Tibial artery (tissue), 4 donors: ENCODE data around the gene CHEK1.

Experiments
- DNase-seq, 2 donors: peaks; one replicate each; pipeline ENCODE4 v3.0.0-alpha.2; 2019
- H3K27ac ChIP-seq, 2 donors: fragments of 200-600 bp; sonication (generic) in 1 of 2; 1 replicate in 1 of 2; 2 replicates in 1 of 2; pipeline ENCODE4 v1.5.1; 2018 to 2019; ENCODE audit warnings: mild to moderate bottlenecking in 1 of 2
- H3K27me3 ChIP-seq, 2 donors: fragments of 200-600 bp; sonication (generic) in 1 of 2; one replicate each; pipeline versions ENCODE4 v1.5.1 to v1.6.0; 2016 to 2019
- H3K36me3 ChIP-seq, 3 donors: fragments of 200-600 bp; sonication (generic) in 2 of 3; one replicate each; pipeline ENCODE4 v1.5.1; 2016 to 2019; ENCODE audit warnings: mild to moderate bottlenecking in 2 of 3
- H3K4me1 ChIP-seq, 4 donors: fragments of 200-600 bp; sonication (generic) in 2 of 4; 1 replicate in 3 of 4; 2 replicates in 1 of 4; pipeline ENCODE4 v1.5.1; 2016 to 2019
- H3K4me3 ChIP-seq, 2 donors: fragments of 200-600 bp; sonication (generic) in 1 of 2; 1 replicate in 1 of 2; 2 replicates in 1 of 2; pipeline ENCODE4 v1.5.1; 2018 to 2019; ENCODE audit warnings: mild to moderate bottlenecking in 2 of 2
- H3K9me3 ChIP-seq, 3 donors: fragments of 200-600 bp; sonication (generic) in 1 of 3; one replicate each; pipeline ENCODE4 v1.5.1; 2016 to 2019
- intact Hi-C: fragments of 100-400 bp; cut with DNase I; formaldehyde crosslinking; loops from one replicate; pipeline ENCODE4 v1.15.0; 2023; ENCODE audit warnings: low total_unique reads
- TF ChIP-seq, protein P1 (sequence below), 2 experiments: fragments of 200-600 bp in 1 of 2; fragments of 450-650 bp in 1 of 2; IDR thresholded peaks; one replicate each; pipeline ENCODE4 v1.5.1; 2017 to 2019; ENCODE audit warnings: antibody characterized with exemption in 2 of 2, mild to moderate bottlenecking in 1 of 2, moderate library complexity in 1 of 2

The CHEK1 gene

DNA sequence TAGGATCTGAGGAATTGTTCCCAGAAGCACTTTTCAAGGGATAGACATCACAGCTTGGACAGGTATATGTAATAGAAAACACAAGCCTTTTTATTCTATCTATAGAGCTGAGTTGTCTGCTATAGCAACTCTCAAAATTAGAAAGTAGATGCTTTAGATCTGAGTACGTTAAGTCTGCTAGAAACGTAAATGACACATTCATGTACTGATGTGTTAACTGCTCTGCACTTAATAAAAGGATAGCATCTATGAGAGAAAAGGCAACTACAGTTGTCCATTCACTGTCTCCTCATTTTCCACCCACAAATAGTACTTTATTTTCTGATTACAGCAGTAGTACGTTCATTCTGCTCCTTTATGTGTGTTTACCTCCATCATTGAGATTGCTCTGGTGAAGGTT lies 38.3 kb upstream of the CHEK1 start:
- H3K4me3 ChIP-seq = no peak overlapping the region
- peaks cover 22 to 35% (median 24%) of the 10 kb centered on the region in 3 donors for H3K36me3 ChIP-seq
- TF ChIP-seq, protein P1, sequence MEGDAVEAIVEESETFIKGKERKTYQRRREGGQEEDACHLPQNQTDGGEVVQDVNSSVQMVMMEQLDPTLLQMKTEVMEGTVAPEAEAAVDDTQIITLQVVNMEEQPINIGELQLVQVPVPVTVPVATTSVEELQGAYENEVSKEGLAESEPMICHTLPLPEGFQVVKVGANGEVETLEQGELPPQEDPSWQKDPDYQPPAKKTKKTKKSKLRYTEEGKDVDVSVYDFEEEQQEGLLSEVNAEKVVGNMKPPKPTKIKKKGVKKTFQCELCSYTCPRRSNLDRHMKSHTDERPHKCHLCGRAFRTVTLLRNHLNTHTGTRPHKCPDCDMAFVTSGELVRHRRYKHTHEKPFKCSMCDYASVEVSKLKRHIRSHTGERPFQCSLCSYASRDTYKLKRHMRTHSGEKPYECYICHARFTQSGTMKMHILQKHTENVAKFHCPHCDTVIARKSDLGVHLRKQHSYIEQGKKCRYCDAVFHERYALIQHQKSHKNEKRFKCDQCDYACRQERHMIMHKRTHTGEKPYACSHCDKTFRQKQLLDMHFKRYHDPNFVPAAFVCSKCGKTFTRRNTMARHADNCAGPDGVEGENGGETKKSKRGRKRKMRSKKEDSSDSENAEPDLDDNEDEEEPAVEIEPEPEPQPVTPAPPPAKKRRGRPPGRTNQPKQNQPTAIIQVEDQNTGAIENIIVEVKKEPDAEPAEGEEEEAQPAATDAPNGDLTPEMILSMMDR (IDR thresholded peaks at IDR 0.05) = no peak
- peaks cover 0 to 6% (median 3%) of the 10 kb centered on the region in 4 donors for H3K4me1 ChIP-seq
- no peak for DNase-seq
- H3K27me3 ChIP-seq = no peaks in the 10 kb centered on the region
- no peaks in the 10 kb centered on the region for H3K9me3 ChIP-seq
- intact Hi-C loops = no loop called here
- no peak overlapping the region for H3K27ac ChIP-seq

DNA sequence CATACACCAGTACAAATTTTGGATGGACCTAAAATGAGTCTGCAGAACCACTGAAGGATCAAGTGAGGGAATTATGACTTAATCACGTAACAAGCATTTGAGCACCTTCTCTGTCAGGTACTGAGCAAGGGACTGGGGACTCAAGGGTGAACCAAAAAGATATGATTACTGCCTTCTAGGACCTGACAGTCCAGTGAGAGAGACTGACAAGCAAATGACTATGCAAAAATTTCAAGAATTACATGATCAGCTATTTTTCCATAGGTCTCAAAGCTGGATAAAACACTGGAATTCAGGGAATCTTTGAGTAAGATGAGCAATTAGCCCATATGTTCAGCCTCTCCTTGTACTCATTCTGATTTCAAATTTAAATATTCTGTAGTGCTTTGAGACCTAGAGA lies 37.5 kb upstream of the CHEK1 start:
- TF ChIP-seq, protein P1 (IDR thresholded peaks at IDR 0.05) = no peak
- intact Hi-C loops = no loop called here
- H3K36me3 ChIP-seq = peaks cover 14 to 26% (median 15%) of the 10 kb centered on the region in 3 donors

DNA sequence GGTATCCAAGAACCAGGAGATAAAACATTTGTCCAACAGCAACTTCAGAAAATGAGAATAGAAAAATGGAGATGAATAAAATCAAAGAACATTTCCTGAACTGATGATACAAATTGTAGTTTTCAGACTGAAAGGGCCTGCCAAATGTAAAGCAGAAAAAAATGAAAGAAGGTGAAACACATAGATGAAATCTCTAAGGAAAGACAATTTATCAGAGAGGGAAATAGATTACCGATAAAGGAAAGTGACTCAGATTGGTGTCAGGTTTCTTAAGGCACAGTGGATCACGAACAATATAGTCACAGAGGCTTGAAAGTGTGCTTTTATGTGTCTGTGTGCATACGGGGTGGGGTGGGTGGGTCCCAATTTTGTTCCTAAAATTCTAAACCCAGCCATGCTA lies 36.5 kb upstream of the CHEK1 start:
- peaks cover 0 to 10% (median 4%) of the 10 kb centered on the region in 4 donors for H3K4me1 ChIP-seq
- H3K27ac ChIP-seq = no peak overlapping the region
- intact Hi-C loops = no loop called here
- H3K27me3 ChIP-seq = no peaks in the 10 kb centered on the region
- TF ChIP-seq, protein P1 (IDR thresholded peaks at IDR 0.05) = no peak
- H3K9me3 ChIP-seq = no peaks in the 10 kb centered on the region
- no peak for DNase-seq
- no peak overlapping the region for H3K4me3 ChIP-seq
- peaks cover 3 to 16% (median 5%) of the 10 kb centered on the region in 3 donors for H3K36me3 ChIP-seq

More for the DNA sequence above, 37.5 kb upstream of the CHEK1 start:
- H3K4me1 ChIP-seq = peaks cover 0 to 6% (median 4%) of the 10 kb centered on the region in 4 donors
- no peak for DNase-seq
- no peaks in the 10 kb centered on the region for H3K9me3 ChIP-seq
- H3K27ac ChIP-seq = no peak overlapping the region
- no peaks in the 10 kb centered on the region for H3K27me3 ChIP-seq
- H3K4me3 ChIP-seq = no peak overlapping the region

DNA sequence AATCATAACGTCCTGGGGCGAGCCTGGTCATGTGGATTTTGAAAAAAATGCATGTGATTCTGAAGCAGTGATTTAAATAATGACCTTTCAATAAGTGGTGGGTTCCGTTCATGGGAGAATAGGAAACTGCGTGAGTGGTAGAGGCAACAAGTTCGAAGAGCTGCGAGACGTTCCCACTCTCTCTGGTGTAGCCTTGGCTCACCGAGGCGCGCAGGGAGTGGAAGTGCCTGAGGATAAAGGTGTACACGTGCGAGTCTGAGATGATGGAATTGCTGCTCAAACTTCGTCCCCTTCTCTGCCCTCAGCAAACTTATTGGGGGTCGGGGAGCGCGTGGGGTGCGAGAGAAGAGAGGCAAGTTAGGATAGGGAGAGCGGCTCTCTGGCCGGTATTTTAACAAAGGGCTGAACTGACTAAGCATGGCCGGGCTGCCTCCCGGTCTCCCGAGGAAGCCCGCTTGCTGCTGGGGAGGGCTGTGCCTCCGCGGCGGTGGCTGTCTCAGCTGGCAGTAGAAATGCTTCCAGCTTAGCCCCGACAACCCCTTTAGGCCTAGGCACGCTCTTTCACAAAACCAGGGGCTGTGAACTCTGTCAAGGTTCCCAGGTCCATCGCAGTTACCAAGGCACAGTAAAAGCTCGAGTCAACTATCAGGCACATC lies 33.2 kb upstream of the CHEK1 start:
- no peaks in the 10 kb centered on the region for H3K27me3 ChIP-seq
- H3K4me1 ChIP-seq = peaks cover 0 to 33% (median 12%) of the 10 kb centered on the region in 4 donors
- peak overlapping the region; percentile 87 to 99 for H3K4me3 ChIP-seq
- intact Hi-C loops = no loop called here
- no peaks in the 10 kb centered on the region for H3K9me3 ChIP-seq
- DNase-seq = peak; percentile 30 to 67
- peak overlapping the region; percentile 96 to 99 for H3K27ac ChIP-seq
- TF ChIP-seq, protein P1 (IDR thresholded peaks at IDR 0.05) = no peak
- no peaks in the 10 kb centered on the region for H3K36me3 ChIP-seq

DNA sequence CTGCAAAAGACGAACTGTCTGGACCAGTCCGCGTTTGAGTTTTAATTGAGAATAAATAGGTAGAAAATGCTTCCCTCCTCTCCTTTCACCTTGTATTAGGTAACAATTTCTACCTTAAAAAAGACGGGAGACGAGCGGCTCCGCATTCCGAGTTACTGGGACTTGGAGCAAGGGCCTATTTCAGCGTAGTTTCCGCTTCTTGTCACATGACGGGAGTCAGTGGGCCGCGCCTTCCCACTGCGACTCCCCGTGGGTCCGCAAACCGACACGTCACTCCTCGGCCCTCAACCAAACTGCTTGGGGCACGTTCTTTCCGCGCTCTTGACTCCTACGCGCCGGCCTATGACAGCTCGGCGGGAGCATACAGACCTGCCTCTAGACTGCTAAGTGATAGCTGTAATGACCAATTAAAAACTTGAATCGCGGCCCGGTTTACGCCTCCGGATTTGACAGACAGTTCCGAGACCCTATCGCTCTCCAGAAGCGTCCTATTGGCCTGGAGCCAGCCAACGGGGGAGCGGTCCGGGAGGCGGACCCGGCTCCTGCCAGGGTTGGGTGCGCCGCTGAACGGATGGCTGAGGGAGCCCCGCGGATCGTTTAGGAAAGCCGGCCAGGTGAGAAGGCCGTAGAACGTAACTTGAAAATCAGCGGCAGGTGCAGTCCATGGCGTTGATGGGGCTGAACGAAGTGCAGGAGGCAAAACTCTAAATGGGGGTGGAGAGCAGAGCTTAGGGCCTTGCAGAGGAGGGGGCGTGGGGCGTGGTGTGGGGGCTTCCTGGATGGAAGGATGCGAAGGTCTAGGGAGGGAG lies 32.5 kb upstream of the CHEK1 start, which contains the start of gene STT3A:
STT3A (plus strand) TSS at position 548 of the 809 bp plus-strand sequence. CDS start 3,064 bp downstream, outside the sequence.
- peak within 1 kb of the TSS; percentile 87 to 99 for H3K4me3 ChIP-seq
- DNase-seq = peak; percentile 100
- peaks cover 0 to 33% (median 12%) of the 10 kb centered on the region in 4 donors for H3K4me1 ChIP-seq
- H3K9me3 ChIP-seq = no peaks in the 10 kb centered on the region
- TF ChIP-seq, protein P1 (IDR thresholded peaks at IDR 0.05) = no peak
- H3K27ac ChIP-seq = peak within 1 kb of the TSS; percentile 96 to 99
- intact Hi-C loops = no loop called here
- H3K27me3 ChIP-seq = no peaks in the 10 kb centered on the region
- peaks cover 4 to 6% (median 5%) of the 10 kb centered on the region in 3 donors for H3K36me3 ChIP-seq
